Progenitor cell of endocrine pancreas (in vitro differentiated cells): ENCODE data around the gene SUSD3. TPM values are rescaled to one million over a fixed set of nuclear protein-coding genes. Genes with fewer than 3 reads are reported as not detected.

Experiments
- DNase-seq: peaks from one replicate; pipeline ENCODE4 v3.0.0; 2021; ENCODE audit warnings: low spot score; ENCODE audit not compliant: unreplicated experiment
- H3K27ac Mint-ChIP-seq: 2 replicates; pipeline ENCODE4 v1.8.0; 2021; ENCODE audit warnings: mild to moderate bottlenecking, moderate library complexity, mixed read lengths
- H3K27me3 Mint-ChIP-seq: 2 replicates; pipeline ENCODE4 v1.8.0; 2021; ENCODE audit warnings: mixed read lengths
- H3K36me3 Mint-ChIP-seq: 2 replicates; pipeline ENCODE4 v1.8.0; 2022; ENCODE audit warnings: mixed read lengths; ENCODE audit not compliant: insufficient read depth
- H3K4me1 Mint-ChIP-seq: 2 replicates; pipeline ENCODE4 v1.8.0; 2021; ENCODE audit warnings: low read depth, mixed read lengths
- H3K4me3 Mint-ChIP-seq: 2 replicates; pipeline ENCODE4 v1.8.0; 2021; ENCODE audit warnings: low read depth, mild to moderate bottlenecking, moderate library complexity, mixed read lengths
- H3K9me3 Mint-ChIP-seq: 2 replicates; pipeline ENCODE4 v1.8.0; 2021; ENCODE audit warnings: low read depth, mixed read lengths
- CTCF ChIP-seq: fragments of 200-600 bp; sonication (generic); IDR thresholded peaks from one replicate; pipeline ENCODE4 v1.5.0; 2021; ENCODE audit warnings: antibody characterized with exemption, mild to moderate bottlenecking; ENCODE audit not compliant: unreplicated experiment
- total RNA-seq: library from RNA; stranded (reverse); gene quantifications from 2 replicates; pipeline ENCODE4 v1.2.1, GENCODE V29; 2021

The SUSD3 gene
- total RNA-seq, 1 donor from 2014 or later = 0.43 TPM

GRCh38 chr9:93053781-93054331 is 4.6 kb upstream of the SUSD3 start:
- Mint-ChIP-seq H3K27ac (no peak overlapping the region), H3K27me3 (peaks cover 12% of the 10 kb centered on the region), H3K9me3 (no peaks in the 10 kb centered on the region), H3K4me1 (peaks cover 5% of the 10 kb centered on the region), H3K36me3 (no peaks in the 10 kb centered on the region), H3K4me3 (no peak overlapping the region)
- DNase-seq = no peak
- no peak for TF ChIP-seq CTCF

- H3K36me3 Mint-ChIP-seq = no peaks in the 10 kb centered on the region
- peaks cover 18% of the 10 kb centered on the region for H3K27me3 Mint-ChIP-seq
- DNase-seq = no peak
- H3K4me1 Mint-ChIP-seq = peaks cover 5% of the 10 kb centered on the region
- H3K4me3 Mint-ChIP-seq = no peak overlapping the region
- H3K9me3 Mint-ChIP-seq = no peaks in the 10 kb centered on the region
- TF ChIP-seq CTCF = no peak
- H3K27ac Mint-ChIP-seq = no peak overlapping the region
These were observed 3.5 kb upstream of the SUSD3 start for GRCh38 chr9:93054758-93055704.

- no peaks in the 10 kb centered on the region for H3K9me3 Mint-ChIP-seq
- H3K27ac Mint-ChIP-seq = no peak overlapping the region
- no peak overlapping the region for H3K4me3 Mint-ChIP-seq
- no peak for DNase-seq
- H3K36me3 Mint-ChIP-seq = no peaks in the 10 kb centered on the region
- H3K4me1 Mint-ChIP-seq = peaks cover 14% of the 10 kb centered on the region
- TF ChIP-seq CTCF = no peak
- H3K27me3 Mint-ChIP-seq = peaks cover 29% of the 10 kb centered on the region
These were observed 1.3 kb upstream of the SUSD3 start for GRCh38 chr9:93057042-93057702.

- Mint-ChIP-seq H3K4me1 (peaks cover 17% of the 10 kb centered on the region), H3K27ac (no peak overlapping the region), H3K27me3 (peaks cover 29% of the 10 kb centered on the region), H3K36me3 (no peaks in the 10 kb centered on the region), H3K9me3 (no peaks in the 10 kb centered on the region), H3K4me3 (no peak overlapping the region)
- TF ChIP-seq CTCF = no peak
- no peak for DNase-seq
These were observed 672 bp upstream of the SUSD3 start for GRCh38 chr9:93057703-93058354.
